Measurements from ENCODE around the gene ANKRD6. TPM values are rescaled to one million over a fixed set of nuclear protein-coding genes. Genes with fewer than 3 reads are reported as not detected.

ANKRD6 gene
- total RNA-seq, 1 experiment from 2014 or later: 13.9 TPM

GRCh38 chr6:89488438-89488837 is 55.5 kb downstream of the ANKRD6 start:
- CTCF ChIA-PET: no interaction called here
- Mint-ChIP-seq H3K4me3 (no peak overlapping the region), H3K4me1 (peaks cover 38% of the 10 kb centered on the region), H3K36me3 (no peaks in the 10 kb centered on the region), H3K27ac (no peak overlapping the region), H3K9me3 (no peaks in the 10 kb centered on the region), H3K27me3 (ENCODE audit: low read depth) (no peaks in the 10 kb centered on the region; the same call in 1 of the 2 replicates)
- no peak for TF ChIP-seq SP1 (CRISPR knock-in tag; conservative IDR thresholded peaks at IDR 0.05)
- DNase-seq (ENCODE audit: low spot score) (no peak), ATAC-seq (no peak)
- POLR2A ChIA-PET: interaction anchor here (0.6 kb wide), 1 partner anchor 13 kb away, joined by 5 read pairs; no protein-coding TSS in a partner anchor

- Mint-ChIP-seq H3K4me3 (no peak overlapping the region), H3K27ac (no peak overlapping the region), H3K27me3 (ENCODE audit: low read depth) (no peaks in the 10 kb centered on the region), H3K36me3 (no peaks in the 10 kb centered on the region), H3K9me3 (no peaks in the 10 kb centered on the region), H3K4me1 (peaks cover 34% of the 10 kb centered on the region)
- DNase-seq (ENCODE audit: low spot score) (no peak), ATAC-seq (no peak)
- POLR2A ChIA-PET: no interaction called here
- CTCF ChIA-PET: no interaction called here
- TF ChIP-seq FOXK1 (CRISPR knock-in tag; IDR thresholded peaks at IDR 0.05) (no peak), ATF2 (CRISPR knock-in tag; IDR thresholded peaks at IDR 0.05; ENCODE audit: borderline replicate concordance, low read depth) (no peak), TEAD4 (CRISPR knock-in tag; IDR thresholded peaks at IDR 0.05) (no peak), ZNF532 (CRISPR knock-in tag; IDR thresholded peaks at IDR 0.05; ENCODE audit: borderline replicate concordance) (no peak), CREM (CRISPR knock-in tag; IDR thresholded peaks at IDR 0.05) (no peak), SP1 (CRISPR knock-in tag; conservative IDR thresholded peaks at IDR 0.05) (no peak), NR1H2 (CRISPR knock-in tag; IDR thresholded peaks at IDR 0.05) (no peak), GABPB1 (CRISPR knock-in tag; IDR thresholded peaks at IDR 0.05) (no peak)
These were observed 56.1 kb downstream of the ANKRD6 start for GRCh38 chr6:89489078-89489477.

- no peaks in the 10 kb centered on the region for H3K9me3 Mint-ChIP-seq
- no peaks in the 10 kb centered on the region for H3K27me3 Mint-ChIP-seq (ENCODE audit: low read depth)
- H3K4me1 Mint-ChIP-seq: peaks cover 34% of the 10 kb centered on the region
- no peaks in the 10 kb centered on the region for H3K36me3 Mint-ChIP-seq
- H3K4me3 Mint-ChIP-seq: no peak overlapping the region
- H3K27ac Mint-ChIP-seq: no peak overlapping the region
- DNase-seq (ENCODE audit: low spot score) (no peak), ATAC-seq (peak; percentile 69)
- ChIA-PET CTCF (interaction anchor here (1.0 to 1.2 kb wide), 3 partner anchors 9 to 180 kb away, joined by 3 to 6 read pairs (median 3); no protein-coding TSS in a partner anchor), POLR2A (no interaction called here)
- TF ChIP-seq ZBTB21 (CRISPR knock-in tag; IDR thresholded peaks at IDR 0.05; ENCODE audit: borderline replicate concordance): no peak
- TF ChIP-seq MAX (CRISPR knock-in tag; IDR thresholded peaks at IDR 0.05): no peak
- TF ChIP-seq ZNF416 (CRISPR knock-in tag; IDR thresholded peaks at IDR 0.05): no peak
- no peak for TF ChIP-seq AFF4 (CRISPR knock-in tag; IDR thresholded peaks at IDR 0.05; ENCODE audit: borderline replicate concordance)
- TF ChIP-seq ZSCAN18 (CRISPR knock-in tag; IDR thresholded peaks at IDR 0.05): no peak
- TF ChIP-seq MLX (CRISPR knock-in tag; IDR thresholded peaks at IDR 0.05): no peak
- TF ChIP-seq JAZF1 (CRISPR knock-in tag; IDR thresholded peaks at IDR 0.05): no peak
- TF ChIP-seq ZBTB43 (CRISPR knock-in tag; IDR thresholded peaks at IDR 0.05): no peak
- TF ChIP-seq TEAD1 (CRISPR knock-in tag; IDR thresholded peaks at IDR 0.05): no peak
These were observed 59.2 kb downstream of the ANKRD6 start for GRCh38 chr6:89492025-89492640.
